Vagina (tissue), 2 donors: ENCODE results near the gene OTOP1.

ENCODE experiments used
- POLR2AphosphoS5 ChIP-seq, 2 donors: sonication (generic); formaldehyde crosslinking; IDR thresholded peaks; one replicate each; pipeline ENCODE4 v1.9.0; 2017; ENCODE audit warnings: antibody characterized with exemption in 2 of 2, mild to moderate bottlenecking in 2 of 2, low read depth in 1 of 2; ENCODE audit not compliant: insufficient read depth in 1 of 2
- TF ChIP-seq, protein P1 (sequence below), 3 experiments: fragments of 450-650 bp in 2 of 3; fragments of 200-600 bp in 1 of 3; sonication (generic) in 1 of 3; IDR thresholded peaks; one replicate each; pipeline ENCODE4 v1.5.1; 2017 to 2019; ENCODE audit warnings: antibody characterized with exemption in 3 of 3, mild to moderate bottlenecking in 2 of 3, moderate library complexity in 2 of 3

DNA sequence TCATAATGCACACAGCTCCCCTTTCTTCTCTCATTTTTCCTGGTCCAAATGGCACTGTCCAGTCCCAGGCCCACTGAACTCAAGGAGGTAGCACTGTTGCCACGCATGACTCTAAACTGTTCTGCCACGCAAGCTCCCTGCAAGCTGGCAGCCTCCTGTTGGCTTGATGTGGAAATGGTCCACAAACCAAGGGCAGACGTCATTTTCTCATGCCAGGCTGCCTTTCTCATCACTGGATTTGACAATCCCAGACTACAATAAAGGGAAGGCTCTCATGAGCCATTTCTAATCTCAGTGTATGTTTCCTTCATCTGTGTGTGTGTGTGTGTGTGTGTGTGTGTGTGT lies 22.4 kb downstream of the OTOP1 start:
- TF ChIP-seq POLR2AphosphoS5 (IDR thresholded peaks at IDR 0.05; ENCODE audit: insufficient read depth in 1 of 2, low read depth in 1 of 2) = no peak
- TF ChIP-seq, protein P1, sequence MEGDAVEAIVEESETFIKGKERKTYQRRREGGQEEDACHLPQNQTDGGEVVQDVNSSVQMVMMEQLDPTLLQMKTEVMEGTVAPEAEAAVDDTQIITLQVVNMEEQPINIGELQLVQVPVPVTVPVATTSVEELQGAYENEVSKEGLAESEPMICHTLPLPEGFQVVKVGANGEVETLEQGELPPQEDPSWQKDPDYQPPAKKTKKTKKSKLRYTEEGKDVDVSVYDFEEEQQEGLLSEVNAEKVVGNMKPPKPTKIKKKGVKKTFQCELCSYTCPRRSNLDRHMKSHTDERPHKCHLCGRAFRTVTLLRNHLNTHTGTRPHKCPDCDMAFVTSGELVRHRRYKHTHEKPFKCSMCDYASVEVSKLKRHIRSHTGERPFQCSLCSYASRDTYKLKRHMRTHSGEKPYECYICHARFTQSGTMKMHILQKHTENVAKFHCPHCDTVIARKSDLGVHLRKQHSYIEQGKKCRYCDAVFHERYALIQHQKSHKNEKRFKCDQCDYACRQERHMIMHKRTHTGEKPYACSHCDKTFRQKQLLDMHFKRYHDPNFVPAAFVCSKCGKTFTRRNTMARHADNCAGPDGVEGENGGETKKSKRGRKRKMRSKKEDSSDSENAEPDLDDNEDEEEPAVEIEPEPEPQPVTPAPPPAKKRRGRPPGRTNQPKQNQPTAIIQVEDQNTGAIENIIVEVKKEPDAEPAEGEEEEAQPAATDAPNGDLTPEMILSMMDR (IDR thresholded peaks at IDR 0.05) = no peak
